HPDE6-E6E7 (cell line): ENCODE data around the gene C16orf96.

Experiments
- DNase-seq: peaks from one replicate; pipeline ENCODE4 v3.0.0; 2011; ENCODE audit warnings: missing footprints; ENCODE audit errors: extremely low spot score

C16orf96 gene

GRCh38 chr16:4616047-4616811, 60.1 kb downstream of the C16orf96 start:
- DNase-seq, result peak; percentile 94

DNA sequence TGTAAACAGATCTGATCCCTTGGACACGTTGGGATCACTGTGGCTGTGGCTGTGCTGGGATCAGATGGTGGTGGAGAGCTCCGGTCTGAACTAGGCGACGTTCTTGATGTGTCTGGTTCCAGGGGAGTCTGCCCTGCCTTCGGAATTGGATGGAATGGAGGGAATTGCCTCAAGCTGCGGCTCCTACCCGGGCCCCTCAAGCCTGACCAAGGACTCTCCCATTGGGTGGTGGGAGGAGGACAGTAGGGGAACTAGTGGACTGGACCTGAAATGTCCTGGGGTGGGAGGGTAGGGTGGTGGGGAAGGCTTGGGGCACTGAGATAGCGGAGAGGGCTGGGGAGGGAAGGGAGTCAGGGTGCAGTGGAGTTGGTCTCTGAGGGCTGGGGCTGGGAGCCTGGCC, 61.7 kb downstream of the C16orf96 start:
- DNase-seq, result no peak

DNA sequence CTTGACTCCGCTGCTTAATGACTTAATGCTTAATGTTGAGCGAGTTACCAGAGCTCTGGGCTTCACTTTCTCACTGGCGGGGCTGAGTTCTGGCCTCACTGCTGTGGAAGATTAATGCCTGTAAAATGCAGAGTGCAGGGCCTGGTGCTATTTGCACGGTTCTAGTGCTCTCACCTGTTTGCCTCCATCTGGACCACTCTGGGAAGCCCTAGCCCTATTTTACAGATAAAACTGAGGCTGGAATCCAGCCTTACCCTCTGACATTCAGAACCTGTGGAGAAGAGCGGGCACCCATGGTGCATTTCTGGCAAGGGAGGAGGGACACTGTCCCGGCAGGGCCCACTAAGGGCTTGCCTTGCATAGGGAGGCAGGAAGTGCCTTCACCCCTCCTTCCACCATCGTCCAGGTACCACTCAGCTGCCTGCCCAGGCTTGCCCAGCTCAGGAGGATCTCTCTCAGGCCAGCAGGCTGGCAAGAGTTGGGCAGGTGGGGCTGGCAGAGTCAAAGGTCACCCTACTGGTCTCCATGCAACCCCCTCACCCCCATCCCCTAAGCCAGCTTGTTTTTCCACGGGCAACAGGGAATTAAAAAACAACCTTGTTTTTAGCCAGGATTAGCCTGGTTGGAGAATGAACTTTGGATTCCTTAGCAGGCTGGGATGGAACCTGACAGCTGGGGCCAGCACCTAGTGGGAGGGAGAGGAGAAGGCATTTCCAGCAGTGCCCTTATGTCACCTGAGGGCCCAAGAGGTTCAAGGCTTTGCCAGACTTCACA, 62.7 kb downstream of the C16orf96 start:
- DNase-seq, result peak; percentile 40

GRCh38 chr16:4623593-4623992, 67.5 kb downstream of the C16orf96 start:
- DNase-seq, result no peak

GRCh38 chr16:4624015-4624826, 68.1 kb downstream of the C16orf96 start, which contains the start of gene MGRN1:
Gene MGRN1, plus strand, starts transcription at chr16:4624826. Its CDS starts 135 bp downstream, at chr16:4624961.
- DNase-seq, result peak; percentile 95

DNA sequence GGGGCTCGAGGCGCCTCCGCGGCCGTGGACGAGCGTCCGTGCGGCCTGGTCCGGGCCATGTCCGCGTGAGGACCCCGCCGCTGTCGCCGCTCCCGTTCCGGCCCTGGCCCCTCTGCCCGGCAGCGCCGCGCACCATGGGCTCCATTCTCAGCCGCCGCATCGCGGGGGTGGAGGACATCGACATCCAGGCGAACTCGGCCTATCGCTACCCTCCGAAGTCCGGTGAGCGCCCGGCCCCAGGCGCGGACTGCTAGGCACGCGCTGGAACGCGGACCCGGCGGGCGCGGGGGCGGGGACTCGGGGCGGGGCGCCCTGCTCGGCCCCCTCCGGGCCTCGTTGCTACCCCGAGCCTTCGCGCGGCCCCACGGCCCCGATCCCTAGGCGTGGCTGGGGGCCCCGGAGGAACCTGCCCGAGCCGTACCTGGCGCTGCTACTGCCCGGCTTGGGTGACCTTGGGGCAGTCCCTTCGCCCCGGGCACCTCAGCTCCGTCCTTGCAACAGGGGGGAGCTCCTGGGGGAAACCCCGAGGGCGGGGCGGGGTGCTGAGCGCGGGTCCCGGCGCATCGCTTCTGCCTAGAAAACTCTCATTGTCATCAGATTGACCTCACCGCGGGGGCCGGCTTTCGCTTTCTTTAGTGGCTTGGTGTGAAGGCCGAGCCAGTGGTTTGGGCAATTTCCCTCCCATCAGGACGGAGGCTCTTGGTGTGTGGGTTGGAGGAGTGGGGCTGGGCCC, 68.9 kb downstream of the C16orf96 start:
- peak; percentile 50 for DNase-seq

DNA sequence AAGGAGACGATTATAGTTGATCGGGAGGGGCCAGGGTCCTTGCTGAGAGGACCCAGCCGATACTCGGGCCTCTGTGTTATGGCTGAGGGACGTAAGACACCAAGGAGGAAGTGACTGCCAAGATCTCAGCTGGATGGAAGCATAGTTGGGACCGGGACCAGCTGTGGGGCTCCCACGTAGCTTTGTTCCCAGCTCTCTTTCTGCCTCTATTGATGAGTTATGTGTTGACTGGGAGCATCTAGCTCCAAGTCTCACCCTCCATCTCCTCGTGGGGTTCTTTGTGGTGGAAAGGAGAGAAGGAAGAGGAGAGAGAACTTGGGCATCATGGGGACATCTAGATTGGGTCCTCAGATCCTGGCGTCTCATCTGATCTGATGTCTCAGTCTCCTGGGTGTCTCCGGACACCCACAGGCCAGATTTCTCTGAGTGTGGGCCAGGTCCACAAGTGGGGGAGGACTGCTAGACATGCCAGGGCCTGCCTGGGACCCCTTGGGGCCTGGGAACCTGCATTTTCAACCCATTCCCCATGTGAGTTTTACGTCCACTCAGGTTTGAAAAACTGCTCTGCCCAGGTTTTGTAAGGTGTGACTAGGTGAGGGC, 69.5 kb downstream of the C16orf96 start:
- no peak for DNase-seq

DNA sequence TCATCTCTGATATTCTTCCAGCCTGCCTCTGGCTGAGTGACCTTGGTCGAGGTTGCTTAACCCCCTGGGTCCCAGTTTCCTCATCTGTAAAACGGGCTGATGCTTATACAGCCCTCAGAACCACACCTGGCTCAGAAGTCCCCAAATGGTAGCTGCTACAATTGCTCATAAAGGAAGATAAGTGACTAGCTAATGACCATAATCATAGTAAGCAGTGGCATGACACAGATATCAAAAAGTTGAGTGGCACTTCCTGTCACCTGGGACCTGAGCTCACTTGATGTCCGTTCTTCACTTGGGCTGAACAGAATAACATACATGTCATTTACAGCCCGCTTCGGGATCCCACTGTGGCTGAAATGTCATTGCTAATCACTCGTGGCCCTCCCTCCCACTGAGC, 70.3 kb downstream of the C16orf96 start:
- DNase-seq, result no peak

- DNase-seq, result no peak
Observed at GRCh38 chr16:4628283-4628682, 72.1 kb downstream of the C16orf96 start.

GRCh38 chr16:4631444-4631843, 75.3 kb downstream of the C16orf96 start:
- DNase-seq, result no peak

- DNase-seq, result no peak
Observed at GRCh38 chr16:4633910-4634635, 77.9 kb downstream of the C16orf96 start.

DNA sequence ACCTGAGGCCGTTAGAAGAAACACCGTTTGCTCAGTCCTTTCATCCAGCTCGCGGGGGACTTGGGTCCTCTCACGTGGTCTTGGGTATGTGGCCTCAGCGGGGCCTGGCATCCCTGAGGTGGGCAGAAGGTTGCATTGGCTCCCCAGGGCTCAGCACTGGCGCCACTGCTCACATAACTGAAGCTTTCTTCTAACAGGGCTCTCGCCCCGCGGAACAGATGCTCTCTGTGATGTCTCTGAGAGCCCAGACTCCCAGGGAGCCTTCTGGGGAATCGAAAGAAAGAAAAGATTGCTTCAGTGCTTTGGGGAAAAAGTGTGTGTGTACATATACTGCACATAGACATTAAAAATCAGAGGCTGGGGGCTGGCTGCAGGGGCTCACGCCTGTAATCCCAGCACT, 78.6 kb downstream of the C16orf96 start:
- no peak for DNase-seq

GRCh38 chr16:4636196-4636595, 80.1 kb downstream of the C16orf96 start:
- no peak for DNase-seq

DNA sequence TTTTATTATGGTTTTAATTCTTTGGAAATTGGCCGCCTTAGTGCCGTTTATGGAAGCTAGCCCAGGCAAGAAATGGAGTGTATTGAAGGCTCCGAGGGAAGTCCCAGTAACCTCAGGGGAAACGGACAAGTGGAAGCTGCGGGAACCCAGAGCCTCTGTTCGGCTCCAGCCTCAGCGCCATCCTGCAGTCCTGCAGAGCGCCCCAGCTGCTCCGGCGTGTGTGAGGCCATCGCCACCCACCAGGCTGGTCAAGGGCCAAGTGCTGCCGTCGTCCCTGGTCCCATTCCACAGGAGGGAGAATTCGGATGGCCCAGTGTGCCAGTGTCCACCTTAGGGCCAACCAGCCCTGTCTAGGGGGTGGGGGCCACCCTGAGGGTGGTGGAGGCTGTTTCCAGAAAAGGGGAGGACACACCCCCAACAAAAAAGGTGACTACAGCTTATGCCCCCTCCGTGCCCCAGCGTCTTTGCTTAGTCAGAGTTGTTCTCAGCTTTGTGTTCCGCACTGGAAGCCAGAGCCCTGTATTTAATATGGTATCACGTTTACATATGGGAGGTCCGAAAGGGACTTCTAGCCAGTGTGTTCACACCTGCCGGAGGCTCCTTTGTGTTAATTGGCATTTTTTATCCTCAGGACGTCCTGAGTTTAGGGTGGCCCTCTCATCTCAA, 81.5 kb downstream of the C16orf96 start:
- no peak for DNase-seq

DNA sequence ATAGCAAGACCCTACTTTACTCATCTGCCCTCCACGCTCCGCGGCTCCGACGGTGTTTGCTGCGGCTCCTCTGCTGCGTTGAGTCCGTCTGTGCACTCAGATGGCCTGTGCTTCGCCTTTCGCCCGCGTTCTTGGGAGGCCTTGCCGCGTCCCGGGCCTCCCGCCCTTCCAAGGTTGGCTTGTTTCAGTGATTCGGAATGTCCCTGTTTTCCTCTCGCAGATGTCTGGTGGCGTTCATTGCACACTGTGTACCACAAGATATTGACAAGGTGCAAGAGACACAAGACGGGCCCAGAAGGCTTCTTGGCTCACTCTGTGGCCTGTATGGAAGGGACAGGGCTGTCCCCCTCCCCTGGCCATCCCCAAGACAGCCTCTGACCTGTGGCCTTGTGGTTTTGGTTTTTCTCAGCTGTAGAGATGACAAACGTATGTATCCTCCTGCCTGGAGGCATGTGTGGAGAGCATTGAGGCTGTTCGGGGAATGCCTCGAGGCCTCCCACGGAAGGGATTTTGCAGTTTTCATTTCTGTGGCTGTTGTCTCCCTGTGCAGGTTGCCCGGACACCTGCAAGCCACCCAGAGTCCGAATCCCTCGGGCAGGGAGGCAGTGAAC, 83.9 kb downstream of the C16orf96 start:
- DNase-seq, result no peak

GRCh38 chr16:4640572-4641305, 84.6 kb downstream of the C16orf96 start:
- DNase-seq, result no peak

DNA sequence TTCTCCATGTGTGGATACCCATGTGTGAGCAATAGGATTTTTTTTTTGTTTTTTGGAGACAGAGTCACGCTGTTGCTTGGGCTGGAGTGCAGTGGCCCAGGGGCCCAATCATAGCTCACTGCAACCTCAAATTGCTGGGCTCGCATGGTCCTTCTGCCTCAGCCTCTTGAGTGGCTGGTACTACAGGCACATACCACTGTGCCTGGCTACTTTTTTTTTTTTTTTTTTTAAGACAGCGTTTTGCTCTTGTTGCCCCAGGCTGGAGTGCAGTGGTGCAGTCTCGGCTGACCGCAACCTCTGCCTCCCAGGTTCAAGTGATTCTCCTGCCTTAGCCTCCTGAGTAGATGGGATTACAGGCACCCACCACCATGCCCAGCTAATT, 85.2 kb downstream of the C16orf96 start:
- DNase-seq, result no peak

- DNase-seq, result no peak
Observed at GRCh38 chr16:4641895-4642294, 85.8 kb downstream of the C16orf96 start.
